Lung microvascular endothelial cell (primary cell): Measurements from ENCODE around the gene DNASE1L3. TPM values are rescaled to one million over a fixed set of nuclear protein-coding genes. Genes with fewer than 3 reads are reported as not detected.
A peak's percentile ranks its signal among the peaks of the same experiment; 100 is the strongest.
"Not testable (repeated sequence)": the region's sequence is repeated elsewhere in the genome, so short reads cannot be mapped to it uniquely, and the experiment has no call there.

ENCODE experiments used
- DNase-seq, 2 donors: peaks; one replicate each; pipeline versions ENCODE4 v3.0.0 to v3.0.0-alpha.2; 2010; ENCODE audit warnings: low read depth in 2 of 2
- total RNA-seq: library from RNA; depleted of rRNA; stranded (reverse); fragments of >200 nt; gene quantifications from 2 replicates; pipeline ENCODE4 v1.2.1, GENCODE V29; 2014

DNASE1L3 gene, protein sequence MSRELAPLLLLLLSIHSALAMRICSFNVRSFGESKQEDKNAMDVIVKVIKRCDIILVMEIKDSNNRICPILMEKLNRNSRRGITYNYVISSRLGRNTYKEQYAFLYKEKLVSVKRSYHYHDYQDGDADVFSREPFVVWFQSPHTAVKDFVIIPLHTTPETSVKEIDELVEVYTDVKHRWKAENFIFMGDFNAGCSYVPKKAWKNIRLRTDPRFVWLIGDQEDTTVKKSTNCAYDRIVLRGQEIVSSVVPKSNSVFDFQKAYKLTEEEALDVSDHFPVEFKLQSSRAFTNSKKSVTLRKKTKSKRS
- 3.1 and 5.0 TPM in 2 replicates for total RNA-seq

GRCh38 chr3:58210761-58211460 lies at the start of gene DNASE1L3:
TSS of gene DNASE1L3 (minus strand) at chr3:58210972. CDS start at chr3:58210906, 66 bp downstream.
- DNase-seq: peak; percentile 43 to 53

DNA sequence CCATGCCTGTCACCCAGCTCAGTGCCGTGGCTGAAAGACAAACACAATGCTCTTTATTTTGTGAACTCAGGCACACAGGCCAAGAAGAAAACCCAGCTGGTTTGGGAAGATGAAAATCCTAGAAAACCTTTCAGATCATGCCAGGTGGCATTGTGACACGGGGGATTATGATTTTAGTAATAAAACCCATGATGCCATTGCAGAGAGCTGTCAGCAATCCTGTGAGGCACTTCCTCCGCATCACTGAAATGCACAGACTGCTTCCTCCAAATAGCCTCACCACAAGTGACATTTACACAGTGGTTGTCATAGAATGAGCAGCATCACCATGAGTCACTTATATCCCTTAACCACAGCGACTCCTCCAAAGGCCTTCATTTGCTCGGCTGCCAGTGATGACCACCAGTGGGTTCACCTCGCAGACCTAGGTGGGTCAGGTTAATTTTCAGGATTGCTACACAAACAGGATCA lies 49.5 kb upstream of the DNASE1L3 start:
- DNase-seq: peak; percentile 15 to 70

- DNase-seq: no peak
Measured at GRCh38 chr3:58258392-58259055, 47.8 kb upstream of the DNASE1L3 start.

DNA sequence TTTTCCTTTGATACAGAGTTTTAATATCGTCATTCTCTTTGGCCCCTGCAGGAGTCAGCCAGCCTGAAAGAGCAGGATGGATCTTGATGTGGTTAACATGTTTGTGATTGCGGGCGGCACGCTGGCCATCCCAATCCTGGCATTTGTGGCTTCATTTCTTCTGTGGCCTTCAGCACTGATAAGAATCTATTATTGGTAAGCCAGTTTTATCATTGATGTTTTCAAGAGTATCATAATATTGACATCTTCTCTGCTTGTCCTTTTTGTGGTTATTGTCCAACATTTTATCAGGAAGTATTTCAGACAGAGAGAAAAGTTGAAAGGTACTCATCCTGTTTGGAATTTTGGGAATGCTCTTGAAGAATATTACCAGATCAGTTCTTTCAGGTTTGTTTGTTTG lies 45.7 kb upstream of the DNASE1L3 start:
- DNase-seq: no peak

DNA sequence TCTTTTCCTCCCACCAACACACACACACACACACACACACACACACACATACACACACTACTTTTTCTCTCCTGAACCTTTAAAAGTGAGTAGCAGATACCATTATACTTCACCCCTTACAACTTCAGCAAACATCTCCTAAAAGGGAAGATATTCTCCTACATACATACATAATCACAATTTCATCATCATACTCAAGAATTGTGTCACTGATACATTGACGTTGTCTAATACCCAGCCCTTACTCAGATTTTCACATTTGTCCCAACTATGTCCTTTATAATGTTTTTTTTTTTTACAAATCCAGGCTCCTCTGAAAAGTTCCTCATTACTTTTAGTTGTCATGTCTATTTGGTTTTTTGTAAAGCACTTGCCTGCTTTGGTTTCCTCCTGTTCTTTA lies 45.3 kb upstream of the DNASE1L3 start:
- DNase-seq: no peak

DNA sequence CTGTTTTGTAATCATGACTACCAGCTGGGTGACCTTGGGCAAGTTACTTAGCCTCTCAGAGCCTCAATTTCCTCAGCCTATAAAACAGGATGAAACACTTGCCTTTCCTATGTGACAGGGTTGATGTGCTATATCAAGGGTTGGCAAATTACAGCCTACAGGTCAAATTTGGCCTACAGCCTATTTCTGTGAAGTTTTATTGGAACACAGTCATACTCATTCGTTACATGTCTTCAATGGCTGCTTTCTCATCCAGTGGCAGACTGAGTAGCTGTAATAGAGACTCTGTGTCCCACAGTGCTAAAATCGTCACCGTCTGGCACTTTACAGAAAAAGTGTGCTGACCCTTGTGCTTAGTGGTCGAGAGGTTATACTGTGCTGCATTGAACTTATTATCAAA lies 43.4 kb upstream of the DNASE1L3 start:
- DNase-seq: no peak

GRCh38 chr3:58251631-58252035 lies 40.9 kb upstream of the DNASE1L3 start:
- DNase-seq: no peak

- peak; percentile 13 to 17 for DNase-seq
Measured at GRCh38 chr3:58250093-58250707, 39.4 kb upstream of the DNASE1L3 start.

GRCh38 chr3:58249358-58250092 lies 38.8 kb upstream of the DNASE1L3 start:
- DNase-seq: peak; percentile 14 to 29

DNA sequence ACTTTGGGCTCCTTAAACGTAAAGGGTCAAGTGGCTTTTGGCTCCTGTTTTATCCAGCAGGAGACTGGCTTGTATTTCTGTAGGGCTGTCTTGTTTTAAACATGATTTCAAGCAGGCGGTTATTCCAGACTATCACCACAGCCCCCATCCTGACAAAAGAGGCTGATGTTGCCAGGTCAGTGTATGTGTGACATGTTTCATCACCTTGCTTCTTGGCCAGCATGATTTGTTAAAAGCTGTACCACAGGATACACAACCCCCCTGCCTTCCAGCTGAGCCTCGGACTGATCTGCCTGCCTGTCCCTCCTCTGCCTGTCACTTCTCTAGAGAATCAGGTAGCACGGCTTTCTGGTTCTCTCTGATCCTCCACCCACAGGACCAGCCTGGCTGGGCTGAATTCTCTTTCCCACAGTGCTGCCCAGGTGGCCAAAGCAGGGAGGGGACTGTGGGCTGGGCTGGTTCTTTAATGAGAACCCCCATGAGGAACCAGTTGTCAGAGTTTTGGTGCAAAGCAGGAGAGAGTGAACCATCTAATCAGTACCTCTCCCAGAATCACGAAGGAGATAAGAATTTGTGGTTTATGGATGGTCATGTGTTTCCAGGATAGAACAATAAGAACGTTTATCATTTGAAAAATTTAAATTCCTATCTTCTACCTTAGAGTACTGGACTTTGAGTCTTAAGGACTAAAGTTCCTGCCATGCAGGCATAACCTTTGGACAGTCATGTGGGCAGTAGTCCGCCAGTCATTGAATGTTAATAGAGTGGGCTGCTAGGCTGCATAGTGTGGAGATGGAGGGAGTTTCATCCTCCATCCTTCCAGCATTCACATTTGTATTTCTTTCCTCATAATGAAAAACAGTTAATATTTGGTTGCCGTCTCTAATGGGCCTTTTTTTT lies 35.6 kb upstream of the DNASE1L3 start:
- DNase-seq: no peak

GRCh38 chr3:58243976-58244585 lies 33.3 kb upstream of the DNASE1L3 start:
- no peak for DNase-seq

- not testable (repeated sequence) for DNase-seq
Measured at GRCh38 chr3:58242860-58243259, 32.1 kb upstream of the DNASE1L3 start.

DNA sequence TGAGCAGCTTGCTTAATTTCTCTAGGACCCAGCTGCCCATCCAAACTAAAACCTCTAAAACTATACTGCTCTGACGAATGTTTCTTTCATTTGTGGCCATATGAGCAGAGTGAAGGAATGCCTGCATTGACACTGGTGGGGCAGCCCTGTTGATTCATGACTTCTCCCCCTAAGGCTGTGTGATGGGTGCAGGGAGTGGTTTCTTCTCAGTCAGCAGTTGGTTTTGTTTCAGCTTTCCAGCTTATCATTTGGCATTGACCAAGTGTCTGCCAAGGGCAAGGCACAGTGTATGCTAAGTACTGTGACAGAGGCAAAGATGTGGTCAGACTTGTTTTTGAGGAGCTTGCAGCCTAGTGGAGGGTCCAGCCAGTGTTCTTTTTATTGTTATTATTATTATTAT lies 31.6 kb upstream of the DNASE1L3 start:
- DNase-seq: no peak

DNA sequence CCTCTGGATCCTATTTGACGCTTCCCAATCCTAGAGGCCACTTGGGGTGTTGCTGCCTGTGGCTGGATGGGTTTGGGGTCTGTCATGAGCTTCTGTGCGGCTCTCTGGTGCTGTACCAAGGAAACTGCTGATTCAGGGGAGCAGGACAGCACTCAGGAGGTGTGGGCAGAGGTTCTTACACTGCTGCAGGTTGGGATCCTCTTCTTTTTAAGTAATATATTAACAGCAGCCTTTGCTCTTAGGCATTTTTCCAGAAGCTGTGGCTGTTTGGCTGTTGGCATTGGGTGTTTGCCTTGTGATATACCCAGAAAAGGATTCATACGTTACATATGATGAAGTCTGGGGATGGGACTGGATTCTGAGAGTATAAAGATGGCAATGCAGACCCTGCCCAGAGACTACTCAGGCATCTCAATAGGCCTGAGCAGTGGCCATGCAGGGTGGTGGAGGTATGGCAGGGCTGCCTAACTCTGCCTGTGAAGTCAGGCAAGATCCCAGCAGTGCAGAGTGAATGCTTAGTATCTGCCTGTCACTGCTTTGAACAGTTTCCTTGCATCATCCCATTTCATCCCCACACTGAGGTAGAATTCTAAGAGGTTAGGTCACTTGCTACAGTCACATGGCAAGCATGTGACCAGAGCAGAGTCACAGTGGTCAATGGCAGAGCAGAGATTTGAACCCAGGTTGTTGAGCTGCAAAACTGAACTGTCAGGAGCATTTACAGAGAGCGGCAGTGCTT lies 30.7 kb upstream of the DNASE1L3 start:
- DNase-seq: no peak

GRCh38 chr3:58238830-58239229 lies 28.1 kb upstream of the DNASE1L3 start:
- no peak for DNase-seq

- peak; percentile 9 to 22 for DNase-seq
Measured at GRCh38 chr3:58237941-58238681, 27.3 kb upstream of the DNASE1L3 start.

DNA sequence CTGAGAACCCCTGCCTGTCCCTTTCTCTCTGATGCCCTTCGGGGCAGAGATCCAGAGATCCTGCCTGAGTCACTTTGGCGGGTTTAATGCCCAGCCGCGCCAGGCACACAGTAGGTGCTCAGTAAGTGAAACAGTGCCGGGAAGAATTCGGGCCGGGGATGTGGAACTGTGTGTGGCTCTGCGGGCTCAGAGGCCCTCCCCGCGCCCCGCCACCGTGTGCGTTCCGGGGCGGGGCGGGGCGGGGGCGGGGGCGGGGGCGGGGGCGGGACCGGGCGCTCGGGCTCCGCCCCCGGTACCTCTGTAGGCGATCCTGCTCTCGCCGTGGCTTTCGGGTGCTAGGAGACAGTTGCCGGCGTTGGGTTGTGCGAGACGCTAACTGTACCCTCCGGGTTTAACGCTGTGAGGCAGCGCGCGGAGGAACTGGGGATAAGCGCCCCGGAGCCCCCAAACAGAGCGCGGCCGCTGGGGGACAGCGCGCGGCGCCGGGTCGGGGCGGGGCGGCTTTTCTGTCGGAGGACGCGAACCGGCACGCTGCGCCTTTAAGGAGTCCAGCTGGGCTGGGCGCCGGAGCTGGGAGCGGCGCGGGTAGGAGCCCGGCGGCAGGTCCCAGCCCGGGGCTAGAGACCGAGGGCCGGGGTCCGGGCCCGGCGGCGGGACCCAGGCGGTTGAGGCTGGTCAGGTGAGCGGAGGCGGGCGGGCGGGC lies 26.6 kb upstream of the DNASE1L3 start, which contains the start of gene ABHD6:
Gene ABHD6, plus strand, starts transcription at position 555 of the 703 bp plus-strand sequence. CDS start 18,795 bp downstream, outside the sequence.
- DNase-seq: peak; percentile 71 to 76
